HEK293 (cell line): ENCODE results near the gene ZNF546.
A peak's percentile ranks its signal among the peaks of the same experiment; 100 is the strongest.

Experiments used
- CTCF ChIA-PET: fragments of 350-600 bp; formaldehyde crosslinking; extraction: SDS; loops from one replicate; lab custom pipeline; 2021; ENCODE audit warnings: antibody characterized with exemption; lab: Yijun Ruan, JAX
- POLR2A ChIA-PET: fragments of 300-600 bp; formaldehyde crosslinking; extraction: SDS; loops from one replicate; lab custom pipeline; 2020; ENCODE audit warnings: antibody characterized with exemption, inconsistent platforms; lab: Yijun Ruan, JAX
- H3K27ac ChIP-seq: fragments of 200-500 bp; sonication (Bioruptor generic); 2 replicates; pipeline ENCODE4 v1.5.1; 2014; ENCODE audit warnings: low read depth, low read length, control low read depth, inconsistent platforms; ENCODE audit errors: extremely low read depth
- H3K36me3 ChIP-seq, 2 experiments: fragments of 200-500 bp in 1 of 2; sonication (Bioruptor generic) in 1 of 2; 1 replicate in 1 of 2; 2 replicates in 1 of 2; pipeline ENCODE4 v1.5.1; 2014 to 2017; ENCODE audit warnings: inconsistent platforms in 2 of 2, low read length in 2 of 2; ENCODE audit not compliant: control insufficient read depth in 2 of 2, insufficient read depth in 1 of 2
- H3K4me1 ChIP-seq: fragments of 200-500 bp; sonication (Bioruptor generic); 2 replicates; pipeline ENCODE4 v1.5.1; 2014; ENCODE audit warnings: mild to moderate bottlenecking, low read length, inconsistent platforms; ENCODE audit not compliant: control insufficient read depth, insufficient read depth
- H3K4me3 ChIP-seq: 2 replicates; pipeline ENCODE4 v1.5.1; 2011; ENCODE audit warnings: low read depth, mild to moderate bottlenecking, control low read depth, low read length, moderate library complexity
- H3K9me3 ChIP-seq: fragments of 200-500 bp; sonication (Bioruptor generic); 2 replicates; pipeline ENCODE4 v1.5.1; 2014; ENCODE audit warnings: low read depth, low read length, inconsistent platforms; ENCODE audit not compliant: control insufficient read depth, insufficient read depth
- INSM2 ChIP-seq: fragments of 450-650 bp; formaldehyde crosslinking; IDR thresholded peaks from 2 replicates; pipeline ENCODE4 v1.5.1; 2016; ENCODE audit warnings: missing biosample characterization, missing genetic modification characterization
- KLF1 ChIP-seq: fragments of 450-650 bp; formaldehyde crosslinking; IDR thresholded peaks from 2 replicates; pipeline ENCODE4 v1.5.1; 2016; ENCODE audit warnings: missing biosample characterization, missing genetic modification characterization
- KLF10 ChIP-seq: fragments of 450-650 bp; IDR thresholded peaks from 2 replicates; pipeline ENCODE4 v1.5.1; 2018; ENCODE audit warnings: missing biosample characterization, mild to moderate bottlenecking, missing genetic modification characterization
- MZF1 ChIP-seq: fragments of 450-650 bp; formaldehyde crosslinking; IDR thresholded peaks from 2 replicates; pipeline ENCODE4 v1.5.1; 2017; ENCODE audit warnings: missing biosample characterization, missing genetic modification characterization, borderline replicate concordance
- SP3 ChIP-seq: fragments of 450-650 bp; formaldehyde crosslinking; IDR thresholded peaks from 2 replicates; pipeline ENCODE4 v1.5.1; 2016; ENCODE audit warnings: missing biosample characterization, missing genetic modification characterization
- ZBTB1 ChIP-seq: fragments of 450-650 bp; formaldehyde crosslinking; IDR thresholded peaks from 2 replicates; pipeline ENCODE4 v1.5.1; 2016; ENCODE audit warnings: missing biosample characterization, missing genetic modification characterization
- ZBTB7A ChIP-seq: fragments of 450-650 bp; formaldehyde crosslinking; IDR thresholded peaks from 2 replicates; pipeline ENCODE4 v1.5.1; 2016; ENCODE audit warnings: low read depth, missing biosample characterization, missing genetic modification characterization
- ZFP37 ChIP-seq: fragments of 450-650 bp; formaldehyde crosslinking; IDR thresholded peaks from 2 replicates; pipeline ENCODE4 v1.5.1; 2016; ENCODE audit warnings: missing biosample characterization, missing genetic modification characterization
- ZFP41 ChIP-seq: fragments of 450-650 bp; formaldehyde crosslinking; IDR thresholded peaks from 2 replicates; pipeline ENCODE4 v1.5.1; 2016; ENCODE audit warnings: missing biosample characterization, missing genetic modification characterization, borderline replicate concordance
- ZNF169 ChIP-seq: fragments of 450-650 bp; formaldehyde crosslinking; IDR thresholded peaks from 2 replicates; pipeline ENCODE4 v1.5.1; 2016; ENCODE audit warnings: missing biosample characterization, missing genetic modification characterization
- ZNF202 ChIP-seq: fragments of 450-650 bp; formaldehyde crosslinking; IDR thresholded peaks from 2 replicates; pipeline ENCODE4 v1.5.1; 2016; ENCODE audit warnings: missing biosample characterization, missing genetic modification characterization, borderline replicate concordance
- ZNF221 ChIP-seq: fragments of 450-650 bp; formaldehyde crosslinking; IDR thresholded peaks from 2 replicates; pipeline ENCODE4 v1.5.1; 2017; ENCODE audit warnings: missing biosample characterization, missing genetic modification characterization, borderline replicate concordance
- ZNF223 ChIP-seq: fragments of 450-650 bp; formaldehyde crosslinking; IDR thresholded peaks from 2 replicates; pipeline ENCODE4 v1.5.1; 2016; ENCODE audit warnings: missing biosample characterization, missing genetic modification characterization
- ZNF366 ChIP-seq: fragments of 450-650 bp; formaldehyde crosslinking; conservative IDR thresholded peaks from 2 replicates; pipeline ENCODE4 v1.5.1; 2016; ENCODE audit warnings: missing biosample characterization, missing genetic modification characterization
- ZNF391 ChIP-seq: fragments of 450-650 bp; formaldehyde crosslinking; IDR thresholded peaks from 2 replicates; pipeline ENCODE4 v1.5.1; 2016; ENCODE audit warnings: low read depth, missing biosample characterization, missing genetic modification characterization, borderline replicate concordance
- ZNF394 ChIP-seq: fragments of 450-650 bp; formaldehyde crosslinking; IDR thresholded peaks from 2 replicates; pipeline ENCODE4 v1.5.1; 2016; ENCODE audit warnings: missing biosample characterization, missing genetic modification characterization, mild to moderate bottlenecking, moderate library complexity, borderline replicate concordance
- ZNF585B ChIP-seq: fragments of 450-650 bp; formaldehyde crosslinking; IDR thresholded peaks from 2 replicates; pipeline ENCODE4 v1.5.1; 2016; ENCODE audit warnings: missing biosample characterization, missing genetic modification characterization
- ZNF610 ChIP-seq: fragments of 450-650 bp; formaldehyde crosslinking; IDR thresholded peaks from 2 replicates; pipeline ENCODE4 v1.5.1; 2016; ENCODE audit warnings: missing biosample characterization, missing genetic modification characterization, borderline replicate concordance
- ZNF645 ChIP-seq: fragments of 450-650 bp; formaldehyde crosslinking; IDR thresholded peaks from 2 replicates; pipeline ENCODE4; 2016; ENCODE audit warnings: missing biosample characterization, missing genetic modification characterization
- ZNF76 ChIP-seq: fragments of 450-650 bp; formaldehyde crosslinking; IDR thresholded peaks from 2 replicates; pipeline ENCODE4; 2016; ENCODE audit warnings: low read depth, missing biosample characterization, missing genetic modification characterization, borderline replicate concordance
- ZNF776 ChIP-seq: fragments of 450-650 bp; formaldehyde crosslinking; IDR thresholded peaks from 2 replicates; pipeline ENCODE4 v1.5.0; 2017; ENCODE audit warnings: missing biosample characterization, missing genetic modification characterization, borderline replicate concordance
- ZNF843 ChIP-seq: fragments of 450-650 bp; formaldehyde crosslinking; IDR thresholded peaks from 2 replicates; pipeline ENCODE4 v1.5.1; 2016; ENCODE audit warnings: missing biosample characterization, missing genetic modification characterization
- ZXDB ChIP-seq: fragments of 450-650 bp; formaldehyde crosslinking; IDR thresholded peaks from 2 replicates; pipeline ENCODE4 v1.5.1; 2016; ENCODE audit warnings: missing biosample characterization, missing genetic modification characterization
- TF ChIP-seq, protein P1 (sequence below): fragments of 450-650 bp; formaldehyde crosslinking; IDR thresholded peaks from 2 replicates; pipeline ENCODE4 v1.5.1; 2016; ENCODE audit warnings: missing biosample characterization, missing genetic modification characterization
- TF ChIP-seq, protein P2 (sequence below): fragments of 450-650 bp; formaldehyde crosslinking; conservative IDR thresholded peaks from 2 replicates; pipeline ENCODE4 v1.5.1; 2016; ENCODE audit warnings: low read depth, missing biosample characterization, missing genetic modification characterization

Gene ZNF546

GRCh38 chr19:39996811-39997637, at the start of gene ZNF546:
Gene ZNF546 (plus strand): TSS chr19:39997060. CDS start chr19:39998327, 1,267 bp downstream.
- Histone ChIP-seq H3K9me3 (0 out of 2 replicates have a peak, but pooled peaks cover 4% of the 10 kb centered on the region), H3K27ac (peak within 1 kb of the TSS; percentile 83), H3K4me3 (peak within 1 kb of the TSS; percentile 84), H3K36me3 (peaks cover 3 to 40% of the 10 kb centered on the region in 2 experiments), H3K4me1 (peaks cover 9% of the 10 kb centered on the region)
- POLR2A ChIA-PET, result interaction anchor here (0.6 to 3.1 kb wide), 16 partner anchors 8 to 561 kb away, joined by 3 to 49 read pairs (median 4); partner anchors contain the start of genes FBL, PSMC4, RPS16 and ZNF780A
- CTCF ChIA-PET, result interaction anchor here (0.5 to 2.5 kb wide), 7 partner anchors 27 to 501 kb away, joined by 3 to 17 read pairs (median 3); partner anchors contain the start of genes PSMC4 and TTC9B
- TF ChIP-seq, protein P1, sequence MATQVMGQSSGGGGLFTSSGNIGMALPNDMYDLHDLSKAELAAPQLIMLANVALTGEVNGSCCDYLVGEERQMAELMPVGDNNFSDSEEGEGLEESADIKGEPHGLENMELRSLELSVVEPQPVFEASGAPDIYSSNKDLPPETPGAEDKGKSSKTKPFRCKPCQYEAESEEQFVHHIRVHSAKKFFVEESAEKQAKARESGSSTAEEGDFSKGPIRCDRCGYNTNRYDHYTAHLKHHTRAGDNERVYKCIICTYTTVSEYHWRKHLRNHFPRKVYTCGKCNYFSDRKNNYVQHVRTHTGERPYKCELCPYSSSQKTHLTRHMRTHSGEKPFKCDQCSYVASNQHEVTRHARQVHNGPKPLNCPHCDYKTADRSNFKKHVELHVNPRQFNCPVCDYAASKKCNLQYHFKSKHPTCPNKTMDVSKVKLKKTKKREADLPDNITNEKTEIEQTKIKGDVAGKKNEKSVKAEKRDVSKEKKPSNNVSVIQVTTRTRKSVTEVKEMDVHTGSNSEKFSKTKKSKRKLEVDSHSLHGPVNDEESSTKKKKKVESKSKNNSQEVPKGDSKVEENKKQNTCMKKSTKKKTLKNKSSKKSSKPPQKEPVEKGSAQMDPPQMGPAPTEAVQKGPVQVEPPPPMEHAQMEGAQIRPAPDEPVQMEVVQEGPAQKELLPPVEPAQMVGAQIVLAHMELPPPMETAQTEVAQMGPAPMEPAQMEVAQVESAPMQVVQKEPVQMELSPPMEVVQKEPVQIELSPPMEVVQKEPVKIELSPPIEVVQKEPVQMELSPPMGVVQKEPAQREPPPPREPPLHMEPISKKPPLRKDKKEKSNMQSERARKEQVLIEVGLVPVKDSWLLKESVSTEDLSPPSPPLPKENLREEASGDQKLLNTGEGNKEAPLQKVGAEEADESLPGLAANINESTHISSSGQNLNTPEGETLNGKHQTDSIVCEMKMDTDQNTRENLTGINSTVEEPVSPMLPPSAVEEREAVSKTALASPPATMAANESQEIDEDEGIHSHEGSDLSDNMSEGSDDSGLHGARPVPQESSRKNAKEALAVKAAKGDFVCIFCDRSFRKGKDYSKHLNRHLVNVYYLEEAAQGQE (tag by site-specific recombination), result peak; percentile 11; the same call in 1 of the 2 replicates
- peak; percentile 11; the same call in 1 of the 2 replicates for TF ChIP-seq ZNF394
- no peak for TF ChIP-seq ZNF776 (tag by site-specific recombination)
- TF ChIP-seq ZNF391, result peak; percentile 26; the same call in 1 of the 2 replicates
- TF ChIP-seq ZNF843 (tag by site-specific recombination), result peak; percentile 58; the same call in 1 of the 2 replicates
- TF ChIP-seq MZF1 (tag by site-specific recombination), result peak; percentile 10
- TF ChIP-seq KLF10 (tag by site-specific recombination), result no peak; the same call in 1 of the 2 replicates
- peak; percentile 68 for TF ChIP-seq SP3 (tag by site-specific recombination)
- no peak for TF ChIP-seq ZNF645 (tag by site-specific recombination)
- peak; percentile 99 for TF ChIP-seq ZXDB (tag by site-specific recombination)
- TF ChIP-seq ZNF223, result peak; percentile 99
- no peak for TF ChIP-seq ZNF221 (tag by site-specific recombination)
- no peak for TF ChIP-seq ZNF202 (tag by site-specific recombination)
- TF ChIP-seq, protein P2, sequence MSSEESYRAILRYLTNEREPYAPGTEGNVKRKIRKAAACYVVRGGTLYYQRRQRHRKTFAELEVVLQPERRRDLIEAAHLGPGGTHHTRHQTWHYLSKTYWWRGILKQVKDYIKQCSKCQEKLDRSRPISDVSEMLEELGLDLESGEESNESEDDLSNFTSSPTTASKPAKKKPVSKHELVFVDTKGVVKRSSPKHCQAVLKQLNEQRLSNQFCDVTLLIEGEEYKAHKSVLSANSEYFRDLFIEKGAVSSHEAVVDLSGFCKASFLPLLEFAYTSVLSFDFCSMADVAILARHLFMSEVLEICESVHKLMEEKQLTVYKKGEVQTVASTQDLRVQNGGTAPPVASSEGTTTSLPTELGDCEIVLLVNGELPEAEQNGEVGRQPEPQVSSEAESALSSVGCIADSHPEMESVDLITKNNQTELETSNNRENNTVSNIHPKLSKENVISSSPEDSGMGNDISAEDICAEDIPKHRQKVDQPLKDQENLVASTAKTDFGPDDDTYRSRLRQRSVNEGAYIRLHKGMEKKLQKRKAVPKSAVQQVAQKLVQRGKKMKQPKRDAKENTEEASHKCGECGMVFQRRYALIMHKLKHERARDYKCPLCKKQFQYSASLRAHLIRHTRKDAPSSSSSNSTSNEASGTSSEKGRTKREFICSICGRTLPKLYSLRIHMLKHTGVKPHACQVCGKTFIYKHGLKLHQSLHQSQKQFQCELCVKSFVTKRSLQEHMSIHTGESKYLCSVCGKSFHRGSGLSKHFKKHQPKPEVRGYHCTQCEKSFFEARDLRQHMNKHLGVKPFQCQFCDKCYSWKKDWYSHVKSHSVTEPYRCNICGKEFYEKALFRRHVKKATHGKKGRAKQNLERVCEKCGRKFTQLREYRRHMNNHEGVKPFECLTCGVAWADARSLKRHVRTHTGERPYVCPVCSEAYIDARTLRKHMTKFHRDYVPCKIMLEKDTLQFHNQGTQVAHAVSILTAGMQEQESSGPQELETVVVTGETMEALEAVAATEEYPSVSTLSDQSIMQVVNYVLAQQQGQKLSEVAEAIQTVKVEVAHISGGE (tag by site-specific recombination), result peak; percentile 95
- peak; percentile 90 for TF ChIP-seq ZBTB7A (tag by site-specific recombination)
- peak; percentile 98 for TF ChIP-seq ZFP37 (tag by site-specific recombination)
- TF ChIP-seq ZNF610, result peak; percentile 69
- TF ChIP-seq ZNF585B (tag by site-specific recombination), result peak; percentile 34; the same call in 1 of the 2 replicates
- peak; percentile 18; the same call in 1 of the 2 replicates for TF ChIP-seq INSM2 (tag by site-specific recombination)
- peak; percentile 99 for TF ChIP-seq ZNF76
- TF ChIP-seq ZNF169 (tag by site-specific recombination), result 0 out of 2 replicates have a peak, but pooled peaks have one; percentile 65
- TF ChIP-seq KLF1 (tag by site-specific recombination), result peak; percentile 62; the same call in 1 of the 2 replicates
- TF ChIP-seq ZNF366 (tag by site-specific recombination), result peak; percentile 54; the same call in 1 of the 2 replicates
- TF ChIP-seq ZFP41 (tag by site-specific recombination), result no peak
- no peak; the same call in 1 of the 2 replicates for TF ChIP-seq ZBTB1 (tag by site-specific recombination)
